ENCODE measurements around the gene KIAA2012. TPM values are rescaled to one million over a fixed set of nuclear protein-coding genes. Genes with fewer than 3 reads are reported as not detected.

KIAA2012 gene
- total and polyA plus RNA-seq, 2 of the 8 experiments (the other 6 are each of a cell fraction or from before 2014, with no cell fraction given) = not detected

DNA sequence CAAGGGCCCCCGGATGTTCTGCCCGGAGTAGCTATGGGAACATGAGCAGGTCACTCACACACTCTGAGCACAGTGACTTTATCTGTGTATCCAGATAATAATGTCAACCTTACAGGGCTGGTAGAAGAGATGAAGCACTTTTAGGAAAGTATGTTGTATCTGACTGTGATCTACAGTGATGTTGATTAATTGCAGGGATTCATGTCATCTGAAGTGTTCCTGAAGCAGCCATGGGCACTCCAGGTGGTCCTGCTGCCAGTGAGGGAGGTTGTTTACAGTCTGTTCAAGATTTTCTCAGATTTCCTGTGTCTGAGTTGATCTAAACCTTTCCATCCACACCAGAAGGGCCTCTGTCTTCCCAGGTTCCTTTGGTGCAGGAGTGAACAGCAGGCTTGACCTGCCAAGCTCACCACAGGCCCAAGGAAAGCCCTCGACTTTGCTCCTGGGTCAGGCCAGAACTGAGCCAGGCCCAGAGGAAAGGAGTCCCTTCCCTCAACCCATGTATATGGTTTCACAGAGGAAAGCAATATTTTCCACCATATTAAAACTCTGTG, 28.0 kb downstream of the KIAA2012 start:
- no peaks in the 10 kb centered on the region for H3K27me3 ChIP-seq (replicated peaks in 1 of 4; ENCODE audit: control insufficient read depth in 3 of 4, extremely low read depth in 1 of 4, insufficient read depth in 3 of 4, low read length in 3 of 4)
- H3K14ac ChIP-seq (ENCODE audit: insufficient read length) = no peak overlapping the region
- no peaks in the 10 kb centered on the region; the same call in 1 of the 2 replicates for H3K23me2 ChIP-seq (ENCODE audit: low read depth, low read length)
- H2BK15ac ChIP-seq (ENCODE audit: low read length) = no peak overlapping the region
- peaks cover 0 to 9% (median 6%) of the 10 kb centered on the region in 4 experiments; a peak in 3 of 7 replicates for H3K4me1 ChIP-seq (replicated peaks in 1 of 4; ENCODE audit: control insufficient read depth in 3 of 4, insufficient read depth in 4 of 4, low read length in 3 of 4)
- H3K4me2 ChIP-seq (ENCODE audit: insufficient read depth in 1 of 2, low read depth in 2 of 2, low read length in 2 of 2) = no peak overlapping the region
- 81% methylated on average over 3 of the region's 3 CpGs; no CpG with 5 or more reads in 1 of the 2 experiments for WGBS, 2 experiments (ENCODE audit: extremely low coverage in 1 of 2, insufficient coverage in 1 of 2, insufficient read length in 1 of 2, insufficient replicate concordance in 2 of 2, low coverage in 1 of 2, low lambda C conversion rate in 2 of 2, missing lambda C conversion rate in 1 of 2)
- no peak overlapping the region for H2BK12ac ChIP-seq (ENCODE audit: low read depth, low read length)
- H4K5ac ChIP-seq (ENCODE audit: insufficient read length, low read depth, low read length) = no peak overlapping the region
- no peak overlapping the region for H3K4ac ChIP-seq (replicated peaks; ENCODE audit: insufficient read length, low read depth, low read length)
- no peaks in the 10 kb centered on the region for H3K79me2 ChIP-seq (ENCODE audit: control insufficient read depth in 1 of 2, insufficient read depth in 2 of 2, low read length in 2 of 2)
- ChIA-PET CTCF (ENCODE audit: partially characterized antibody) (interaction anchor here (1.1 to 3.9 kb wide), 4 partner anchors 8 to 43 kb away, joined by 3 to 16 read pairs (median 12); partner anchors contain the start of gene KIAA2012), POLR2A (ENCODE audit: partially characterized antibody) (interaction anchor here (1.8 kb wide), 1 partner anchor 59 kb away, joined by 4 read pairs; no protein-coding TSS in a partner anchor)
- H2AFZ ChIP-seq (ENCODE audit: low read length) = no peak overlapping the region
- H3K9me3 ChIP-seq (ENCODE audit: insufficient read depth in 2 of 2, low read depth in 1 of 2, low read length in 1 of 2) = no peaks in the 10 kb centered on the region
- no peak overlapping the region for H3K18ac ChIP-seq (ENCODE audit: extremely low read depth, low read length)
- no peak overlapping the region for H4K8ac ChIP-seq (ENCODE audit: extremely low read depth, insufficient read depth, low read length)
- no peak overlapping the region for H2BK5ac ChIP-seq (ENCODE audit: low read depth, low read length)
- H3K9ac ChIP-seq (replicated peaks in 1 of 4; ENCODE audit: extremely low read depth in 1 of 4, low read depth in 3 of 4, low read length in 3 of 4) = no peak overlapping the region
- H3K23ac ChIP-seq (ENCODE audit: insufficient read length) = no peak overlapping the region
- no peaks in the 10 kb centered on the region for H3K36me3 ChIP-seq (ENCODE audit: control insufficient read depth in 2 of 4, insufficient read depth in 4 of 4, low read length in 3 of 4)
- H2BK20ac ChIP-seq (ENCODE audit: low read length) = 0 out of 2 replicates have a peak overlapping the region, but pooled peaks have one; percentile 27
- H2AK5ac ChIP-seq (ENCODE audit: low read depth, low read length) = no peak overlapping the region
- no peak overlapping the region for H3K4me3 ChIP-seq (ENCODE audit: extremely low read depth in 1 of 4, insufficient read depth in 2 of 4, low read depth in 3 of 4, low read length in 4 of 4)
- no peaks in the 10 kb centered on the region for H4K20me1 ChIP-seq (replicated peaks in 1 of 2; ENCODE audit: control insufficient read depth in 1 of 2, insufficient read depth in 2 of 2, low read length in 2 of 2)
- H2BK120ac ChIP-seq (replicated peaks; ENCODE audit: low read depth, low read length) = no peak overlapping the region
- no peak for TF ChIP-seq TEAD4 (IDR thresholded peaks at IDR 0.05; ENCODE audit: low read depth, low read length)
- TF ChIP-seq CTBP2 (IDR thresholded peaks at IDR 0.05; ENCODE audit: borderline replicate concordance, insufficient read depth, insufficient read length, low read length) = no peak
- H3K56ac ChIP-seq (replicated peaks; ENCODE audit: insufficient read length, low read depth, low read length) = no peak overlapping the region
- DNase-seq (ENCODE audit: low read depth in 1 of 2, low spot score in 2 of 2) (no peak), FAIRE-seq (no peak)
- no peak overlapping the region for H4K91ac ChIP-seq (replicated peaks; ENCODE audit: insufficient read length, low read length)
- H3K79me1 ChIP-seq (ENCODE audit: low read depth, low read length) = no peaks in the 10 kb centered on the region
- 0 out of 2 replicates have a peak overlapping the region, but pooled peaks have one; percentile 7 for H3K27ac ChIP-seq (ENCODE audit: low read depth, low read length)

All from H1 (cell line).